HG03558 (cell line): ENCODE measurements around the gene DENND2A.

ENCODE experiments used
- ATAC-seq: cut with Tn5 transposase; IDR thresholded peaks from one replicate; pipeline ENCODE4 v1.9.1; 2021; ENCODE audit warnings: moderate number of reproducible peaks; ENCODE audit not compliant: unreplicated experiment; ENCODE audit errors: extremely low read depth

DENND2A gene

DNA sequence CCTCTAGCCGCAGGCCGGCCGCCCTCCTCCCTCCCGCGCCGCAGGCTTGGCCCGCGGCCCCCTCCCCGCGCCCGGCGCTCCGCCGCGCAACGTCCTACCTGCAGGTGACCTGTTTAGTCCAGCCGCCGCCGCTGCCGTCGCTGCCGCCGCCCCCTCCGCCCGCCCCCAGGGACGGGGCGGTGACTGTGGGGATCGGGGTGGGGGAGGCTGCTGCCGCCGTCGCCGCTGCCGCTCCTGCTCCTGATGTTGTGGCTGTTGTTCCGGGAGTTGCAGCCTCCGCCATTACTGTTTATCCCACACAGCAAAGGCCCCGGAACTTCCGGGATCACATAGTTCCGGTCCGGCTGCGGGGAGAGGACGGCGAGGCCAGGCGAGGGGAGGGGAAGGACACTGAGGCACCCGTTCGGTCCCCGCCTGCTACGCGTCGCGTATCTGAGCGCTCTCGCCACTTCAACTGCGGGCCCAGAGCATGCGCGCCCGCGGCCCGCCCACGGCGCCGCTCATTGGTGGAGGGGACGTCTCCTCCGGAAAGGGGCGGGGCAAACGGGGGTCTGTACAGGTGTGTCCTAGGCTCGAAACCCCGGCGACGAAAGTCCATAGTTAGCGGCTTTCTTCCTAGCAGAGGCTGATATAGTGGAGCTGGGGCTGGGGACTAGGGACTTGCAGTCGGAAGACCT, 161.4 kb downstream of the DENND2A start, which contains the start of gene MKRN1:
Gene MKRN1 (minus strand): TSS at position 444 of the 677 bp plus-strand sequence. CDS start 161 bp downstream, at position 283.
- ATAC-seq = peak; percentile 88

DNA sequence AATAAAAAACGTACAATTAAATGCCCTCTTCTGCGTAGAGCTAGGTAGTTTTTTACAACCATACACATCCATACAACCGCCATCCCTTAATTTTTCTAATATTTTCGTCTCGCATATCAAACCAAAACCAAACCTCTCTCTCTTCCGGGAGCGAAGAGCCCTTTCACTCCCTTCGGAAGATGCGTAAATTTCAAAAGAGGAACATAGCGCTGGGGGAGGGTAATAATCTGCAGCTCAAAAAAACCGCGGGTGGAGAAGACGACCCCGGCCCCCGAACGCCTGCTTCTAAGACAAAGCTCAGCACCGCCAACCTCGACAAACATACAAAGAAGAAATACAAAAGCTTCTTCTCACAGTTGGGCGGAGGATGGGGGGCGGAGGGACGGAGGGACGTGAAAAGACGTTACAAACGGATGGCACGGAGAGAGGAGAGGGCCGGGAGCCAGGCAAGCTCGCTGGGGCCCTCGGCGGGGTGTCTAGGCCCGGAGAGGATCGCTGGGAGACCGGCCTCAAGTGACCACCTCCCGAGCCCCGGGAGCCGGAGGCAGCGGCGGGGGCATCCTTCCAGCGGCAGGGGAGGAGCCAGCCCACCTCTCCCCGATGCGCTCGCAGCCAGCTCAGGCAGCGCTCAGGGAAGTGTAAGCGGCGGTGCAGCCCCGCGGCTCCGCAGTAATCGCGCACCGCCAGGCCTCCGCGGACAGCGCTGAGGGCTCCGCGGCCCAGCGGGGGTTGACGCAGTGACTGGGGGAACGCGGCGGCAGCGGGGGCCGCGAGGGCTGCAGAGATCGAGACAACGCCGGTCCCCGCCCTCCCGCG, 162.2 kb downstream of the DENND2A start:
- ATAC-seq = peak; percentile 5

DNA sequence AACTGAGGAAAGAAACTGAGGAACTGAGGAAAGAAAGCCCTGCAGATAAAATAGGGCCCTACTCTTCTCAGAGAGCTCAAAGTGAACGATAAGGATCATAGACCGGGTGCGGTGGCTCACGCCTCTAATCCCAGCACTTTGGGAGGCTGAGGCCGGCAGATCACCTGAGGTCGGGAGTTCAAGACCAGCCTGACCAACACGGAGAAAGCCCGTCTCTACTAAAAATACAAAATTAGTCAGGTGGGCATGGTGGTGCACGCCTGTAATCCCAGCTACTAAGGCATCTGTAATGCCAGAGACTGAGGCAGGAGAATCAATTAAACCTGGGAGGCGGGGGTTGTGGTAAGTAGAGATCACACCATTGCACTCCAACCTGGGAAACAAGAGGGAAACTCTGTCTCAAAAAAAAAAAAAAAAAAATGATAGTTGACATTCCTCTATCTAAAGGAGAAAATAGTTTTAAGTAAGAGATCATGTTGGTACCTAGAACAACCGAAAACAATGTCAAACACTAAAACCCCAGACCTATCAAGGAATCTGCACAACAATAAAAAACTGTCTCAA, 163.8 kb downstream of the DENND2A start:
- ATAC-seq = no peak

DNA sequence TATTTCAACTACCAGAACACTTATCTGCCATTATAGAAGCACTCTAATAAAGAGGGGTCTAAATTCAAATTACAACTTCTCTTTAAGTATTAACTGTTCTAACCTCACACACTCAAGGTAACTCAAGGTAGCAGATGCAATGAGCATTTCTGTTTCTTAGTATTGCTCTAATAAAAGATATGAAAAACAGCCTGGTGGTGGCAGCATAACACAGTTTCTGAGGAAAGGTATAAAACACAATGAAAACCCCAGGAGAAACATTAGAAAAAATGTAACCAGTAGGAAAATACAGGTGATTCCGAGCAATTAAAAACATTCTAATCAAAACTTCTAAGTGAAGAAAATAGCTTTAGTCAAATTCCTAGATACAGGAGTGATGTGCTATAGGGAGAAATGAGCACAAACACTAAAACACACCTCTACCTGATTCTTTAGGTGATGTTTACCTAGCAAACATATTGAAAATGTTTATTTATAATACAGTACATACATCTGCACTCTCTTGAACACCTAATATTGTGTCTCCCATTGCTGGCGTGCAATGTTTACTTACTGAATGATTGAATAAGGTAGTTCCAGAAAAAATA, 164.8 kb downstream of the DENND2A start:
- ATAC-seq = no peak
